Ovary (tissue), 3 donors: ENCODE data around the gene CHRM5.

Source experiments
- EP300 ChIP-seq: sonication (generic); formaldehyde crosslinking; IDR thresholded peaks from one replicate; pipeline ENCODE4 v1.6.1; 2017; ENCODE audit warnings: antibody characterized with exemption
- POLR2A ChIP-seq: fragments of 450-650 bp; IDR thresholded peaks from one replicate; pipeline ENCODE4 v1.6.1; 2017; ENCODE audit warnings: antibody characterized with exemption, mild to moderate bottlenecking, moderate library complexity
- TF ChIP-seq, protein P1 (sequence below), 3 donors: fragments of 450-650 bp in 2 of 3; fragments of 200-600 bp in 1 of 3; IDR thresholded peaks; one replicate each; pipeline versions ENCODE4 v1.5.1 to v1.8.0; 2016 to 2022; ENCODE audit warnings: antibody characterized with exemption in 3 of 3, mild to moderate bottlenecking in 1 of 3
- donor health status: DM: no; HTN: no; CAD: no.

DNA sequence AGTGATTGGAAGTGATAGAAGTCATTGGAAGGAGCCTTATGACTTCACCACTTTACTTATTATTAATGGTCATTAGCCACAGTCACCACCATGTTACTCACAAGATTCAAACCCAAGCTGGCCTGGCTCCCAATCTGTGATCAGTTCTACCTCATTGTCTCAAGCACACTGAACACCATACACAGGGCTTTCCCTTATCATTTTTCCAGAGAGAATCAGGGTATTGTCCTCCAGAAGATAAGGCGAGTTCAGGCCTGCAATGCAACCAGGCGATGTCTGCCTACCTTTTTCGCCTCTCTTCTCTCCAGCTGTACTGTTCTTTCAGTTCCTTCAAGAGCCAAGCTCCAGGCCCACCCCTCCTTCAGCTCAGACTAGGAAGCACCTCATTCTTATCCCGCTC is 108.5 kb downstream of the CHRM5 start:
- TF ChIP-seq, protein P1, sequence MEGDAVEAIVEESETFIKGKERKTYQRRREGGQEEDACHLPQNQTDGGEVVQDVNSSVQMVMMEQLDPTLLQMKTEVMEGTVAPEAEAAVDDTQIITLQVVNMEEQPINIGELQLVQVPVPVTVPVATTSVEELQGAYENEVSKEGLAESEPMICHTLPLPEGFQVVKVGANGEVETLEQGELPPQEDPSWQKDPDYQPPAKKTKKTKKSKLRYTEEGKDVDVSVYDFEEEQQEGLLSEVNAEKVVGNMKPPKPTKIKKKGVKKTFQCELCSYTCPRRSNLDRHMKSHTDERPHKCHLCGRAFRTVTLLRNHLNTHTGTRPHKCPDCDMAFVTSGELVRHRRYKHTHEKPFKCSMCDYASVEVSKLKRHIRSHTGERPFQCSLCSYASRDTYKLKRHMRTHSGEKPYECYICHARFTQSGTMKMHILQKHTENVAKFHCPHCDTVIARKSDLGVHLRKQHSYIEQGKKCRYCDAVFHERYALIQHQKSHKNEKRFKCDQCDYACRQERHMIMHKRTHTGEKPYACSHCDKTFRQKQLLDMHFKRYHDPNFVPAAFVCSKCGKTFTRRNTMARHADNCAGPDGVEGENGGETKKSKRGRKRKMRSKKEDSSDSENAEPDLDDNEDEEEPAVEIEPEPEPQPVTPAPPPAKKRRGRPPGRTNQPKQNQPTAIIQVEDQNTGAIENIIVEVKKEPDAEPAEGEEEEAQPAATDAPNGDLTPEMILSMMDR (IDR thresholded peaks at IDR 0.05): no peak
- TF ChIP-seq POLR2A (no peak), EP300 (no peak)
